ENCODE data around the gene STK36. TPM values are rescaled to one million over a fixed set of nuclear protein-coding genes. Genes with fewer than 3 reads are reported as not detected.

The STK36 gene
- total and polyA plus RNA-seq, 4 experiments from 2014 or later, result 3.7 to 27.3 (median 15.1) TPM

GRCh38 chr2:218662377-218662776 lies 9.5 kb upstream of the STK36 start:
- Histone ChIP-seq H3K27ac (ENCODE audit: low read depth, low read length) (no peak overlapping the region), H3K9me3 (ENCODE audit: control insufficient read depth in 1 of 2, low read length in 2 of 2) (no peaks in the 10 kb centered on the region), H3K4me3 (ENCODE audit: low read length in 2 of 2) (no peak overlapping the region), H3K27me3 (ENCODE audit: insufficient read depth, low read length) (no peaks in the 10 kb centered on the region), H3K4me1 (ENCODE audit: insufficient read depth, low read length) (peaks cover 24% of the 10 kb centered on the region), H3K36me3 (ENCODE audit: insufficient read depth, low read length) (peaks cover 54% of the 10 kb centered on the region)
- peaks cover 0 to 4% (median 0%) of the 10 kb centered on the region in 8 donors for H3K9me3 Mint-ChIP-seq
- no peak overlapping the region for H3K27ac Mint-ChIP-seq
- H3K4me1 Mint-ChIP-seq, result peaks cover 13 to 31% (median 26%) of the 10 kb centered on the region in 4 donors
- no peak for DNase-seq
- H3K27me3 Mint-ChIP-seq, result no peaks in the 10 kb centered on the region
- H3K4me3 Mint-ChIP-seq, result peak overlapping the region in 1 of 8 donors; percentile 54
- intact Hi-C loops (cut with micrococcal nuclease), result no loop called here
- H3K36me3 Mint-ChIP-seq, result peaks cover 36 to 67% of the 10 kb centered on the region in 2 donors
- CTCF ChIA-PET (ENCODE audit: partially characterized antibody), result interaction anchor here (1.3 to 5.1 kb wide), 2 partner anchors 8 to 25 kb away, joined by 3 to 51 read pairs; partner anchors contain the start of genes RNF25 and STK36
- POLR2A ChIA-PET (ENCODE audit: partially characterized antibody), result no interaction called here

- intact Hi-C loops (cut with micrococcal nuclease), result no loop called here
- POLR2A ChIA-PET (ENCODE audit: partially characterized antibody), result interaction anchor here (0.6 kb wide), 1 partner anchor 714 kb away, joined by 3 read pairs; no protein-coding TSS in a partner anchor
Measured at GRCh38 chr2:218662827-218663226, 9.1 kb upstream of the STK36 start.

GRCh38 chr2:218663901-218664300 lies 8.0 kb upstream of the STK36 start:
- H3K27me3 ChIP-seq (ENCODE audit: insufficient read depth, low read length), result no peaks in the 10 kb centered on the region
- H3K27ac ChIP-seq (ENCODE audit: low read depth, low read length), result no peak overlapping the region
- Mint-ChIP-seq H3K4me3 (no peak overlapping the region), H3K27me3 (no peaks in the 10 kb centered on the region), H3K36me3 (peaks cover 41 to 76% of the 10 kb centered on the region in 2 donors), H3K9me3 (peaks cover 0 to 4% (median 0%) of the 10 kb centered on the region in 8 donors), H3K27ac (peak overlapping the region in 1 of 7 donors; percentile 17), H3K4me1 (peaks cover 11 to 16% (median 13%) of the 10 kb centered on the region in 4 donors)
- ChIA-PET CTCF (ENCODE audit: partially characterized antibody) (interaction anchor here (2.4 kb wide), 1 partner anchor 16 kb away, joined by 9 read pairs; no protein-coding TSS in a partner anchor), POLR2A (ENCODE audit: partially characterized antibody) (no interaction called here)
- no peak overlapping the region for H3K4me3 ChIP-seq (ENCODE audit: low read length in 2 of 2)
- DNase-seq, result no peak
- peaks cover 9% of the 10 kb centered on the region for H3K4me1 ChIP-seq (ENCODE audit: insufficient read depth, low read length)
- no peaks in the 10 kb centered on the region for H3K9me3 ChIP-seq (ENCODE audit: control insufficient read depth in 1 of 2, low read length in 2 of 2)
- H3K36me3 ChIP-seq (ENCODE audit: insufficient read depth, low read length), result peaks cover 60% of the 10 kb centered on the region
- intact Hi-C loops (cut with micrococcal nuclease), result no loop called here

More at GRCh38 chr2:218662827-218663226, 9.1 kb upstream of the STK36 start:
- Mint-ChIP-seq H3K27me3 (no peaks in the 10 kb centered on the region), H3K27ac (peak overlapping the region in 1 of 7 donors; percentile 39), H3K4me1 (peaks cover 10 to 27% (median 22%) of the 10 kb centered on the region in 4 donors), H3K9me3 (peaks cover 0 to 4% (median 0%) of the 10 kb centered on the region in 8 donors), H3K4me3 (peak overlapping the region in 1 of 8 donors; percentile 54), H3K36me3 (peaks cover 40 to 71% of the 10 kb centered on the region in 2 donors)
- no peak for DNase-seq
- no peaks in the 10 kb centered on the region for H3K27me3 ChIP-seq (ENCODE audit: insufficient read depth, low read length)
- CTCF ChIA-PET (ENCODE audit: partially characterized antibody), result interaction anchor here (1.3 to 2.4 kb wide), 2 partner anchors 15 to 25 kb away, joined by 3 to 9 read pairs; no protein-coding TSS in a partner anchor
- H3K36me3 ChIP-seq (ENCODE audit: insufficient read depth, low read length), result peaks cover 54% of the 10 kb centered on the region
- peaks cover 19% of the 10 kb centered on the region for H3K4me1 ChIP-seq (ENCODE audit: insufficient read depth, low read length)
- H3K4me3 ChIP-seq (ENCODE audit: low read length in 2 of 2), result no peak overlapping the region
- H3K27ac ChIP-seq (ENCODE audit: low read depth, low read length), result no peak overlapping the region
- no peaks in the 10 kb centered on the region for H3K9me3 ChIP-seq (ENCODE audit: control insufficient read depth in 1 of 2, low read length in 2 of 2)

GRCh38 chr2:218664653-218665052 lies 7.2 kb upstream of the STK36 start:
- H3K36me3 Mint-ChIP-seq, result peaks cover 41 to 71% of the 10 kb centered on the region in 2 donors
- Histone ChIP-seq H3K9me3 (ENCODE audit: control insufficient read depth in 1 of 2, low read length in 2 of 2) (no peaks in the 10 kb centered on the region), H3K36me3 (ENCODE audit: insufficient read depth, low read length) (peaks cover 60% of the 10 kb centered on the region), H3K4me1 (ENCODE audit: insufficient read depth, low read length) (peaks cover 9% of the 10 kb centered on the region), H3K27me3 (ENCODE audit: insufficient read depth, low read length) (no peaks in the 10 kb centered on the region), H3K4me3 (ENCODE audit: low read length in 2 of 2) (no peak overlapping the region), H3K27ac (ENCODE audit: low read depth, low read length) (no peak overlapping the region)
- POLR2A ChIA-PET (ENCODE audit: partially characterized antibody), result no interaction called here
- no peak overlapping the region for H3K4me3 Mint-ChIP-seq
- H3K27me3 Mint-ChIP-seq, result no peaks in the 10 kb centered on the region
- H3K27ac Mint-ChIP-seq, result peak overlapping the region in 2 of 7 donors; percentile 17 to 62
- CTCF ChIA-PET (ENCODE audit: partially characterized antibody), result interaction anchor here (2.4 kb wide), 1 partner anchor 17 kb away, joined by 9 read pairs; no protein-coding TSS in a partner anchor
- peaks cover 8 to 10% (median 9%) of the 10 kb centered on the region in 4 donors for H3K4me1 Mint-ChIP-seq
- DNase-seq, result no peak
- peaks cover 0 to 2% (median 0%) of the 10 kb centered on the region in 8 donors for H3K9me3 Mint-ChIP-seq
- intact Hi-C loops (cut with micrococcal nuclease), result no loop called here

- Histone ChIP-seq H3K4me3 (ENCODE audit: low read length in 2 of 2) (peak overlapping the region; percentile 77 to 97), H3K27me3 (ENCODE audit: insufficient read depth, low read length) (no peaks in the 10 kb centered on the region), H3K4me1 (ENCODE audit: insufficient read depth, low read length) (peaks cover 18% of the 10 kb centered on the region), H3K27ac (ENCODE audit: low read depth, low read length) (peak overlapping the region; percentile 81), H3K9me3 (ENCODE audit: control insufficient read depth in 1 of 2, low read length in 2 of 2) (no peaks in the 10 kb centered on the region), H3K36me3 (ENCODE audit: insufficient read depth, low read length) (peaks cover 18% of the 10 kb centered on the region)
- peaks cover 15 to 38% of the 10 kb centered on the region in 2 donors for H3K36me3 Mint-ChIP-seq
- H3K27me3 Mint-ChIP-seq, result no peaks in the 10 kb centered on the region
- ChIA-PET POLR2A (ENCODE audit: partially characterized antibody) (interaction anchor here (0.5 to 3.4 kb wide), 13 partner anchors 12 to 926 kb away, joined by 3 to 67 read pairs (median 3); partner anchors contain the start of genes BCS1L, GLB1L, STK11IP and STK16), CTCF (ENCODE audit: partially characterized antibody) (interaction anchor here (0.7 to 7.2 kb wide), 6 partner anchors 11 to 205 kb away, joined by 3 to 51 read pairs (median 10); partner anchors contain the start of genes BCS1L, TTLL4 and ZNF142)
- no peaks in the 10 kb centered on the region for H3K9me3 Mint-ChIP-seq
- H3K4me1 Mint-ChIP-seq, result peaks cover 13 to 26% (median 19%) of the 10 kb centered on the region in 4 donors
- H3K4me3 Mint-ChIP-seq, result peak overlapping the region; percentile 95 to 98 (median 96)
- peak overlapping the region; percentile 89 to 98 (median 98) for H3K27ac Mint-ChIP-seq
- intact Hi-C loops (cut with micrococcal nuclease), result loop anchor here (1.0 to 5.0 kb wide), 2 partner anchors 104 to 265 kb away; partner anchors contain the start of genes CNOT9 and USP37
- DNase-seq, result peak in 1 of 5 donors; percentile 7
Measured at GRCh38 chr2:218671097-218671653, 711 bp upstream of the STK36 start.

GRCh38 chr2:218679119-218679518 lies 7.2 kb downstream of the STK36 start:
- H3K9me3 Mint-ChIP-seq, result no peaks in the 10 kb centered on the region
- peaks cover 16 to 21% of the 10 kb centered on the region in 2 donors for H3K36me3 Mint-ChIP-seq
- intact Hi-C loops (cut with micrococcal nuclease), result no loop called here
- Histone ChIP-seq H3K27me3 (ENCODE audit: insufficient read depth, low read length) (no peaks in the 10 kb centered on the region), H3K4me1 (ENCODE audit: insufficient read depth, low read length) (no peaks in the 10 kb centered on the region), H3K4me3 (ENCODE audit: low read length in 2 of 2) (no peak overlapping the region), H3K36me3 (ENCODE audit: insufficient read depth, low read length) (no peaks in the 10 kb centered on the region), H3K27ac (ENCODE audit: low read depth, low read length) (no peak overlapping the region), H3K9me3 (ENCODE audit: control insufficient read depth in 1 of 2, low read length in 2 of 2) (no peaks in the 10 kb centered on the region)
- DNase-seq, result no peak
- no peak overlapping the region for H3K4me3 Mint-ChIP-seq
- no peaks in the 10 kb centered on the region for H3K27me3 Mint-ChIP-seq
- peaks cover 0 to 1% (median 0%) of the 10 kb centered on the region in 4 donors for H3K4me1 Mint-ChIP-seq
- POLR2A ChIA-PET (ENCODE audit: partially characterized antibody), result no interaction called here
- CTCF ChIA-PET (ENCODE audit: partially characterized antibody), result no interaction called here
- peak overlapping the region in 1 of 7 donors; percentile 25 for H3K27ac Mint-ChIP-seq

GRCh38 chr2:218680061-218680460 lies 8.2 kb downstream of the STK36 start:
- ChIA-PET POLR2A (ENCODE audit: partially characterized antibody) (no interaction called here), CTCF (ENCODE audit: partially characterized antibody) (no interaction called here)
- intact Hi-C loops (cut with micrococcal nuclease), result no loop called here
- peaks cover 16 to 21% of the 10 kb centered on the region in 2 donors for H3K36me3 Mint-ChIP-seq
- no peak for DNase-seq
- H3K4me1 ChIP-seq (ENCODE audit: insufficient read depth, low read length), result no peaks in the 10 kb centered on the region
- no peaks in the 10 kb centered on the region for H3K27me3 Mint-ChIP-seq
- no peak overlapping the region for H3K4me3 Mint-ChIP-seq
- H3K9me3 ChIP-seq (ENCODE audit: control insufficient read depth in 1 of 2, low read length in 2 of 2), result no peaks in the 10 kb centered on the region
- H3K27ac ChIP-seq (ENCODE audit: low read depth, low read length), result no peak overlapping the region
- no peaks in the 10 kb centered on the region for H3K27me3 ChIP-seq (ENCODE audit: insufficient read depth, low read length)
- H3K4me3 ChIP-seq (ENCODE audit: low read length in 2 of 2), result no peak overlapping the region
- peaks cover 0 to 1% (median 0%) of the 10 kb centered on the region in 4 donors for H3K4me1 Mint-ChIP-seq
- no peaks in the 10 kb centered on the region for H3K36me3 ChIP-seq (ENCODE audit: insufficient read depth, low read length)
- no peak overlapping the region for H3K27ac Mint-ChIP-seq
- no peaks in the 10 kb centered on the region for H3K9me3 Mint-ChIP-seq

All from CD4-positive, alpha-beta memory T cell (primary cell).